ENCODE results near the gene PHF21B.

- TF ChIP-seq CTCF (IDR thresholded peaks at IDR 0.05; ENCODE audit: control extremely low read depth in 1 of 3, insufficient read depth in 1 of 3, low read depth in 1 of 3, low read length in 3 of 3) (no peak), BRCA1 (IDR thresholded peaks at IDR 0.05; ENCODE audit: low read depth, low read length) (no peak), POLR2A (IDR thresholded peaks at IDR 0.05; ENCODE audit: control extremely low read depth in 1 of 2, low read depth in 2 of 2, low read length in 2 of 2) (no peak)
Observed at GRCh38 chr22:44931077-44931540, 78.7 kb downstream of the PHF21B start.

Data from H1 (cell line).